ENCODE measurements around the gene SIGLEC7.

The SIGLEC7 gene

GRCh38 chr19:51201712-51202111, 59.6 kb downstream of the SIGLEC7 start:
- Histone ChIP-seq H2BK5ac (ENCODE audit: low read depth, low read length, poor library complexity) (no peak overlapping the region), H3K4ac (ENCODE audit: low read depth, low read length) (no peak overlapping the region), H3K36me3 (ENCODE audit: control insufficient read depth in 1 of 2, insufficient read depth in 2 of 2, low read length in 2 of 2) (no peaks in the 10 kb centered on the region), H3K9me3 (ENCODE audit: insufficient read depth, low read depth, low read length) (peaks cover 14% of the 10 kb centered on the region), H4K91ac (ENCODE audit: low read depth, low read length) (no peak overlapping the region), H2BK12ac (ENCODE audit: low read length) (no peak overlapping the region), H2BK120ac (ENCODE audit: insufficient read depth, low read length, poor library complexity) (no peak overlapping the region), H3K79me1 (ENCODE audit: low read length) (no peaks in the 10 kb centered on the region), H3K79me2 (ENCODE audit: control insufficient read depth, insufficient read depth, low read length, poor library complexity) (no peaks in the 10 kb centered on the region), H3K4me1 (ENCODE audit: control insufficient read depth in 1 of 2, insufficient read depth in 2 of 2, low read length in 2 of 2) (no peaks in the 10 kb centered on the region), H3K4me2 (ENCODE audit: low read length) (no peak overlapping the region), H3K27ac (ENCODE audit: low read depth, low read length) (no peak overlapping the region), H4K12ac (ENCODE audit: low read depth, low read length) (no peak overlapping the region), H2AK5ac (ENCODE audit: low read length) (no peak overlapping the region), H3K18ac (ENCODE audit: low read length) (no peak overlapping the region), H3K4me3 (ENCODE audit: low read depth, low read length) (no peak overlapping the region), H3K14ac (ENCODE audit: low read length) (no peak overlapping the region), H2AFZ (ENCODE audit: insufficient read depth, low read length, poor library complexity) (no peak overlapping the region), H4K8ac (ENCODE audit: low read depth, low read length) (no peak overlapping the region), H3K27me3 (ENCODE audit: insufficient read depth, low read length) (no peaks in the 10 kb centered on the region), H3K23ac (ENCODE audit: low read length) (no peak overlapping the region), H3K9ac (ENCODE audit: low read length) (no peak overlapping the region)
- no peak for DNase-seq
- no CpG with 5 or more reads among the region's 5 CpGs for WGBS (ENCODE audit: extremely low coverage, insufficient coverage, insufficient read length)
